SK-N-SH (cell line): ENCODE results near the gene PRR36. TPM values are rescaled to one million over a fixed set of nuclear protein-coding genes. Genes with fewer than 3 reads are reported as not detected.

ENCODE experiments used
- CTCF ChIA-PET: fragments of 300-600, 350-600 bp; formaldehyde crosslinking; extraction: SDS; loops from one replicate; lab custom pipeline; 2021; lab: Yijun Ruan, JAX
- POLR2A ChIA-PET: fragments of 350-600 bp; sonication (Branson Sonifier 250); formaldehyde crosslinking; extraction: SDS; loops from one replicate; lab custom pipeline; 2020; ENCODE audit warnings: antibody characterized with exemption, inconsistent platforms; lab: Yijun Ruan, JAX
- DNase-seq: peaks from one replicate; pipeline ENCODE4 v3.0.0; 2012
- H2AFZ ChIP-seq: fragments of 200-600 bp; sonication (generic); 2 replicates; pipeline ENCODE4 v1.8.1; 2016; ENCODE audit warnings: antibody characterized with exemption, mild to moderate bottlenecking, low read depth
- H3F3A ChIP-seq: fragments of 200-600 bp; sonication (generic); replicated peaks from 2 replicates; pipeline ENCODE3; 2016; ENCODE audit warnings: antibody characterized with exemption, mild to moderate bottlenecking; ENCODE audit not compliant: insufficient read depth
- H3K27ac ChIP-seq, 2 experiments: fragments of 200-500 bp in 1 of 2; fragments of 200-600 bp in 1 of 2; sonication (Bioruptor generic) in 1 of 2; sonication (generic), shearing (Covaris generic) in 1 of 2; 2 replicates each; pipeline versions ENCODE4 v1.5.1 to v1.6.1; 2014 to 2016; ENCODE audit warnings: low read depth in 2 of 2, inconsistent platforms in 1 of 2, low read length in 1 of 2, mild to moderate bottlenecking in 1 of 2, mixed read lengths in 1 of 2
- H3K27me3 ChIP-seq: fragments of 200-600 bp; sonication (generic), shearing (Covaris generic); 2 replicates; pipeline ENCODE4 v1.6.1; 2016; ENCODE audit warnings: mixed run types; ENCODE audit not compliant: insufficient read depth
- H3K36me3 ChIP-seq, 2 experiments: fragments of 200-500 bp in 1 of 2; fragments of 200-600 bp in 1 of 2; sonication (Bioruptor generic) in 1 of 2; sonication (generic) in 1 of 2; replicated peaks in 1 of 2; 2 replicates each; pipeline versions ENCODE3 to v1.5.1; 2014 to 2016; ENCODE audit warnings: low read length in 1 of 2, mild to moderate bottlenecking in 1 of 2; ENCODE audit not compliant: insufficient read depth in 2 of 2, control insufficient read depth in 1 of 2
- H3K4me1 ChIP-seq, 2 experiments: fragments of 200-500 bp in 1 of 2; fragments of 200-600 bp in 1 of 2; sonication (Bioruptor generic) in 1 of 2; sonication (generic), shearing (Covaris generic) in 1 of 2; 2 replicates each; pipeline versions ENCODE4 v1.5.1 to v1.6.1; 2014 to 2016; ENCODE audit warnings: low read depth in 1 of 2, low read length in 1 of 2, mixed run types in 1 of 2; ENCODE audit not compliant: insufficient read depth in 2 of 2, control insufficient read depth in 1 of 2
- H3K4me2 ChIP-seq: fragments of 200-600 bp; sonication (generic), shearing (Covaris generic); 2 replicates; pipeline ENCODE4 v1.6.1; 2017; ENCODE audit warnings: mixed run types
- H3K4me3 ChIP-seq, 2 experiments: fragments of 200-500 bp in 1 of 2; fragments of 200-600 bp in 1 of 2; sonication (Bioruptor generic) in 1 of 2; sonication (generic), shearing (Covaris generic) in 1 of 2; 2 replicates each; pipeline versions ENCODE4 v1.5.1 to v1.8.1; 2014 to 2016; ENCODE audit warnings: low read depth in 2 of 2, inconsistent platforms in 1 of 2, low read length in 1 of 2, mild to moderate bottlenecking in 1 of 2, mixed read lengths in 1 of 2, moderate library complexity in 1 of 2
- H3K79me2 ChIP-seq: fragments of 200-600 bp; sonication (generic); 2 replicates; pipeline ENCODE4 v1.8.1; 2017; ENCODE audit warnings: mild to moderate bottlenecking; ENCODE audit not compliant: insufficient read depth
- H3K9ac ChIP-seq: fragments of 200-600 bp; sonication (generic); 2 replicates; pipeline ENCODE4 v1.6.1; 2017; ENCODE audit warnings: mixed run types
- H3K9me2 ChIP-seq: fragments of 200-600 bp; sonication (generic); 2 replicates; pipeline ENCODE4 v1.6.1; 2017; ENCODE audit warnings: mixed run types
- H3K9me3 ChIP-seq: fragments of 200-600 bp; sonication (generic); 2 replicates; pipeline ENCODE4 v1.6.1; 2017; ENCODE audit warnings: mixed run types, mild to moderate bottlenecking, moderate library complexity
- H4K20me1 ChIP-seq: fragments of 200-600 bp; sonication (generic); 2 replicates; pipeline ENCODE4 v1.6.1; 2017; ENCODE audit warnings: mild to moderate bottlenecking, mixed run types; ENCODE audit not compliant: insufficient read depth
- CHD2 ChIP-seq: fragments of 150-350 bp; IDR thresholded peaks from 2 replicates; pipeline ENCODE4 v1.6.1; 2018; ENCODE audit warnings: low read length; ENCODE audit not compliant: partially characterized antibody
- GABPA ChIP-seq: IDR thresholded peaks from 2 replicates; pipeline ENCODE4 v1.4.0; 2012; ENCODE audit warnings: low read depth, mild to moderate bottlenecking
- GATA2 ChIP-seq: sonication (generic); formaldehyde crosslinking; IDR thresholded peaks from 2 replicates; pipeline ENCODE4 v1.5.0; 2020; ENCODE audit warnings: mild to moderate bottlenecking, missing genetic modification reagents
- IRF3 ChIP-seq: fragments of 150-350 bp; IDR thresholded peaks from 2 replicates; pipeline ENCODE4 v1.6.1; 2016; ENCODE audit warnings: mild to moderate bottlenecking, low read depth, low read length
- JUND ChIP-seq: IDR thresholded peaks from 2 replicates; pipeline ENCODE4 v1.4.0; 2012
- MAX ChIP-seq: IDR thresholded peaks from 2 replicates; pipeline ENCODE4 v1.4.0; 2012; ENCODE audit warnings: low read depth
- MXI1 ChIP-seq: IDR thresholded peaks from 2 replicates; pipeline ENCODE4 v1.6.1; 2012; ENCODE audit warnings: mild to moderate bottlenecking, low read depth, low read length, improper control_type of control experiment
- NFIC ChIP-seq: IDR thresholded peaks from 2 replicates; pipeline ENCODE4 v1.4.0; 2012; ENCODE audit warnings: borderline replicate concordance
- REST ChIP-seq: IDR thresholded peaks from 2 replicates; pipeline ENCODE4 v1.6.1; 2012; ENCODE audit warnings: mild to moderate bottlenecking, low read depth, low read length, moderate library complexity
- RXRA ChIP-seq: IDR thresholded peaks from 2 replicates; pipeline ENCODE4 v1.4.0; 2012; ENCODE audit warnings: low read depth, mild to moderate bottlenecking, borderline replicate concordance
- SMC3 ChIP-seq: IDR thresholded peaks from 2 replicates; pipeline ENCODE4 v1.6.1; 2012; ENCODE audit warnings: low read depth, low read length, improper control_type of control experiment
- USF1 ChIP-seq: IDR thresholded peaks from 2 replicates; pipeline ENCODE4 v1.4.0; 2012; ENCODE audit warnings: low read depth, borderline replicate concordance
- ZBTB33 ChIP-seq: IDR thresholded peaks from 2 replicates; pipeline ENCODE4 v1.4.0; 2012; ENCODE audit warnings: low read depth, borderline replicate concordance
- WGBS: methylation state at CpG from one replicate; pipeline ENCODE4 v1.1.6; 2017; ENCODE audit warnings: low lambda C conversion rate; 5-methylcytosine and 5-hydroxymethylcytosine counted together
- polyA plus RNA-seq, 3 experiments: library from polyadenylated mRNA; depleted of rRNA; stranded (reverse); fragments of >200 nt; gene quantifications; 2 replicates each; pipeline ENCODE4 v1.2.3, GENCODE V29; 2012

Gene PRR36
- polyA plus RNA-seq, 1 of the 3 experiments (the other 2 are of a cell fraction): 0.18 TPM

- H3K4me2 ChIP-seq: no peak overlapping the region
- H3K9me2 ChIP-seq: no peaks in the 10 kb centered on the region
- no peaks in the 10 kb centered on the region for H4K20me1 ChIP-seq
- no peak overlapping the region for H2AFZ ChIP-seq
- no peaks in the 10 kb centered on the region for H3K9me3 ChIP-seq
- H3K27ac ChIP-seq: no peak overlapping the region
- H3K36me3 ChIP-seq: no peaks in the 10 kb centered on the region
- WGBS: 76% methylated on average over 18 of the region's 18 CpGs
- no peaks in the 10 kb centered on the region for H3K27me3 ChIP-seq
- H3K79me2 ChIP-seq: no peaks in the 10 kb centered on the region
- peaks cover 0 to 13% of the 10 kb centered on the region in 2 experiments; a peak in 1 of 4 replicates for H3K4me1 ChIP-seq
- POLR2A ChIA-PET: no interaction called here
- CTCF ChIA-PET: interaction anchor here (0.8 to 1.7 kb wide), 2 partner anchors 11 to 12 kb away, joined by 3 to 5 read pairs; no protein-coding TSS in a partner anchor
- no peaks in the 10 kb centered on the region for H3F3A ChIP-seq
- TF ChIP-seq JUND: no peak
- no peak for TF ChIP-seq USF1
- no peak for TF ChIP-seq SMC3
- TF ChIP-seq ZBTB33: no peak
- TF ChIP-seq GATA2 (CRISPR knock-in tag): no peak
- no peak for TF ChIP-seq MXI1
- no peak for TF ChIP-seq RXRA
- TF ChIP-seq GABPA: no peak
- no peak for TF ChIP-seq REST
- no peak for TF ChIP-seq CHD2
- TF ChIP-seq MAX: no peak
- no peak for TF ChIP-seq IRF3
- TF ChIP-seq NFIC: no peak
- DNase-seq: no peak
- H3K4me3 ChIP-seq: no peak overlapping the region
- H3K9ac ChIP-seq: no peak overlapping the region
Observed at GRCh38 chr19:7864690-7865074, 9.5 kb downstream of the PRR36 start.
